K562 (cell line): Measurements from ENCODE around the gene PALS1. TPM values are rescaled to one million over a fixed set of nuclear protein-coding genes. Genes with fewer than 3 reads are reported as not detected.
A peak's percentile ranks its signal among the peaks of the same experiment; 100 is the strongest.

Source experiments
- ATF3 ChIP-seq, 2 experiments: fragments of 450-650 bp in 1 of 2; sonication (generic) in 1 of 2; formaldehyde crosslinking in 1 of 2; IDR thresholded peaks in 1 of 2; conservative IDR thresholded peaks in 1 of 2; 2 replicates each; pipeline versions ENCODE4 v1.6.1 to v1.8.1; 2016 to 2023; ENCODE audit warnings: mild to moderate bottlenecking in 2 of 2, moderate library complexity in 2 of 2, inconsistent platforms in 1 of 2, missing genetic modification reagents in 1 of 2
- E2F1 ChIP-seq: sonication (generic); formaldehyde crosslinking; IDR thresholded peaks from 2 replicates; pipeline ENCODE4 v1.8.1; 2023; ENCODE audit warnings: mild to moderate bottlenecking, missing genetic modification reagents, moderate library complexity
- HDAC2 ChIP-seq: fragments of 450-650 bp; IDR thresholded peaks from 2 replicates; pipeline ENCODE4 v1.6.1; 2016; ENCODE audit warnings: mild to moderate bottlenecking
- RBM25 ChIP-seq: fragments of 200-400 bp; formaldehyde crosslinking; IDR thresholded peaks from 2 replicates; pipeline ENCODE4 v1.6.1; 2018; ENCODE audit warnings: low read length, low read depth, moderate library complexity; ENCODE audit not compliant: severe bottlenecking
- SAP30 ChIP-seq: fragments of 200-600 bp; sonication (generic); IDR thresholded peaks from 2 replicates; pipeline ENCODE4 v1.6.1; 2012; ENCODE audit warnings: borderline replicate concordance, low read depth, mild to moderate bottlenecking, moderate library complexity, low read length, control low read depth, inconsistent platforms; ENCODE audit not compliant: insufficient read depth, poor library complexity, severe bottlenecking
- ZBTB40 ChIP-seq, 2 experiments: fragments of 450-650 bp in 1 of 2; sonication (generic) in 1 of 2; formaldehyde crosslinking in 1 of 2; IDR thresholded peaks; 2 replicates each; pipeline versions ENCODE4 v1.7.1 to v1.9.0; 2016 to 2022; ENCODE audit warnings: inconsistent platforms in 1 of 2, mild to moderate bottlenecking in 1 of 2, missing genetic modification reagents in 1 of 2
- ZNF324 ChIP-seq: fragments of 250-450 bp; sonication (Bioruptor Pico); IDR thresholded peaks from 2 replicates; pipeline ENCODE4 v1.4.0; 2020; ENCODE audit warnings: mild to moderate bottlenecking
- polyA plus RNA-seq, 8 experiments: library from polyadenylated mRNA; depleted of rRNA in 4 of 8; stranded (reverse) in 5 of 8; unstranded in 3 of 8; fragments of >200 nt; fragmentation: Nextera tagmentation in 2 of 8; fragmentation: Illumina TruSeq in 1 of 8; extraction: Ambion mirVana in 2 of 8; extraction: Trizol in 1 of 8; gene quantifications; 2 replicates each; pipeline versions ENCODE4 v1.2.1 to v1.2.3, GENCODE V29; 2011 to 2014; ENCODE audit warnings: inconsistent platforms in 1 of 8, missing spikeins in 1 of 8
- total RNA-seq, 7 experiments: library from RNA; depleted of rRNA in 6 of 7; stranded (reverse); fragments of >200 nt in 6 of 7; fragmentation: Illumina TruSeq in 2 of 7; extraction: Trizol in 2 of 7; gene quantifications; 2 replicates each; pipeline versions ENCODE4 v1.2.1 to v1.2.3, GENCODE V29; 2011 to 2021; ENCODE audit warnings: low replicate concordance in 1 of 7

Gene PALS1
- total and polyA plus RNA-seq, 9 of the 15 experiments (the other 6 are each of a cell fraction or from before 2014, with no cell fraction given): 4.1 to 9.9 (median 7.2) TPM

- TF ChIP-seq ZBTB40 (IDR thresholded peaks at IDR 0.05) (0 out of 2 replicates have a peak, but pooled peaks have one; percentile 33), ZBTB40 (CRISPR knock-in tag; IDR thresholded peaks at IDR 0.05) (no peak), HDAC2 (0 out of 2 replicates have a peak, but pooled peaks have one; percentile 22), SAP30 (peak; percentile 25), ATF3 (IDR thresholded peaks at IDR 0.05) (no peak), ATF3 (CRISPR knock-in tag; conservative IDR thresholded peaks at IDR 0.05) (no peak), E2F1 (CRISPR knock-in tag) (0 out of 2 replicates have a peak, but pooled peaks have one; percentile 10), ZNF324 (CRISPR knock-in tag) (no peak), RBM25 (no peak)
Observed at GRCh38 chr14:67240168-67240932, 885 bp upstream of the PALS1 start (continued).
